GM19438 (cell line): ENCODE results near the gene DHRS7B.

Source experiments
- ATAC-seq: cut with Tn5 transposase; IDR thresholded peaks from one replicate; pipeline ENCODE4 v1.9.1; 2021; ENCODE audit warnings: low read depth; ENCODE audit not compliant: unreplicated experiment

The DHRS7B gene

DNA sequence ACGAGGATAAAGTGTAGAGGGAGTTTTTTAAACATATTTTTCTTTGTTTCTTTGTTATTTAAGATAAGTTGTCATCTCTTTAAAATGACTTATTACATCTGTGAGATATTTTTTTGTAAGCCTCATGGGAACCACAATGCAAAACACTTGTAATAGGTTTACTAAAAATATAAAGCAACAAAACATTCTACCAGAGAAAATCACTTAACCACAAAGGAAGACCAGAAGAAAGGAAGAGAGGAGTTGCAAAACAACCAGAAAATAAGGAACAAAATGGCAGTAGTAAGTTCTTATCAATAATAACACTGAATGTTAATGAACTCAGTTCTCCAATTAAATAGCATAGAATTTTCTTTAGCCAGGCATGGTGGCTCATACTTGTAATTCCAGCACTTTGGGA lies 22.9 kb downstream of the DHRS7B start:
- no peak for ATAC-seq

DNA sequence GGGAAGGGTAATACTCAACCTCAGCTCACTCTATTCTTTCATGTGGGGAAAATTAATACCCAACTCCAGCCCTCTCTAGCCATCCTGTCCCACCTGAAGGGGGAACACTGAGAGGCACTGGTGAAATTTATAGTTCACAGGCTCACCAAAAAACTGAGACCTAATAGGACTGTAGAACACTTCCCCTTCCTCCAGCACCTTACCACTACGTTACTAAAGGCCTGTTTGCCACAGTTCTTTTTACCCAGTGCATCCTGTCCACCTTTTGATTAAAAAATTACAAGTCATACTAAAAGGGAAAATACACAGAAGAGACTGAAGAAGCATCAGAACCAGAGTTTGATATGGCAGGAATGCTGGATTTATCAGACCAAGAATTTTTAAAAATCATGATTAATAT lies 26.0 kb downstream of the DHRS7B start:
- ATAC-seq = no peak

DNA sequence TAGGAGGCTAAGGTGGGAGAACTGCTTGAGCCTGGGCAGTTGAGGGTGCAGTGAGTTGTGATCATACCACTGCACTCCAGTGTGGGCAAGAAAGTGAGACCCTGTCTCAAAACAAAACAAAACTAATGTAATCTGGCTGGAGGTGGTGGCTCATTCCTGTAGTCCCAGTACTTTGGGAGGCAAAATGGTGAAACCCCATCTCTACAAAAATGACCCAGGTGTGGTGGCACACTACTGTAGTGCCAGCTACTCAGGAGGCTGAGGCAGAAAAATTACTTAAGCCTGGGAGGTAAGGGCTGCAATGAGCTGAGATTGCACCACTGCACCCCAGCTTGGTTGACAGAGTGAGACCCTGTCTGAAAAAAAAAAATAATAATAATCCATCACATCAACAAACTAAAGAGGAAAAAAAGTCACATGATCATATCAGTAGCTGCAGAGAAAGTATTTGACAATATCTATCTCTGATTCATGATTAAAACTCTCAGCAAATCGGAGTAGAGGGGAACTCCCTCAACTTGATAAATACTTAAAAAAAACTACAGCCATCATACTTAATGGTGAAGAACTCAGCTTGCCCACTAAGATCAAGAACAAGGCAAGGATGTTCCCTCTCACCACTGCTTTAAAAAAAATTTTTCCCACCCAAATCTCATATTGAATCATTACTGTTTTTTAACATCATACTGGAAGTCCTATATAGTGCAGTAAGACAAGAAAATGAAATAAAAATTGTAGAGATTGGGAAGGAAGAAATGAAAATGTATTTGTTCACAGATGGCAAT lies 31.0 kb downstream of the DHRS7B start:
- no peak for ATAC-seq

DNA sequence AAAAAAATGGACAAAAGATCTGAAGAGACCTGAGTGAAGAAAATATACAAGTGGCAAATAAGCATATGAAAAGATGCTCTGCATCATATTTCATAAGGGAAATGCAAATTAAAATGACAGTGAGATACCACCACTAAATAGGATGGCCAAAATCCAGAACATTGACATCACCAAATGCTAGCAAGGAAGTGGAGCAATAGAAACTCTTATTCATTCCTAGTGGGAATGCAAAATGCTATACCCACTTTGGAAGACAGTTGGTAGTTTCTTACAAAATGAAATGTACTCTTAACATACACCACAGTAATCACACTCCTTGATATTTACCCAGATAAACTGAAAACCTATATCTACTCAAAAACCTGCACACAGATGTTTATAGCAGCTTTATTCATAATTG lies 33.6 kb downstream of the DHRS7B start:
- ATAC-seq = no peak

DNA sequence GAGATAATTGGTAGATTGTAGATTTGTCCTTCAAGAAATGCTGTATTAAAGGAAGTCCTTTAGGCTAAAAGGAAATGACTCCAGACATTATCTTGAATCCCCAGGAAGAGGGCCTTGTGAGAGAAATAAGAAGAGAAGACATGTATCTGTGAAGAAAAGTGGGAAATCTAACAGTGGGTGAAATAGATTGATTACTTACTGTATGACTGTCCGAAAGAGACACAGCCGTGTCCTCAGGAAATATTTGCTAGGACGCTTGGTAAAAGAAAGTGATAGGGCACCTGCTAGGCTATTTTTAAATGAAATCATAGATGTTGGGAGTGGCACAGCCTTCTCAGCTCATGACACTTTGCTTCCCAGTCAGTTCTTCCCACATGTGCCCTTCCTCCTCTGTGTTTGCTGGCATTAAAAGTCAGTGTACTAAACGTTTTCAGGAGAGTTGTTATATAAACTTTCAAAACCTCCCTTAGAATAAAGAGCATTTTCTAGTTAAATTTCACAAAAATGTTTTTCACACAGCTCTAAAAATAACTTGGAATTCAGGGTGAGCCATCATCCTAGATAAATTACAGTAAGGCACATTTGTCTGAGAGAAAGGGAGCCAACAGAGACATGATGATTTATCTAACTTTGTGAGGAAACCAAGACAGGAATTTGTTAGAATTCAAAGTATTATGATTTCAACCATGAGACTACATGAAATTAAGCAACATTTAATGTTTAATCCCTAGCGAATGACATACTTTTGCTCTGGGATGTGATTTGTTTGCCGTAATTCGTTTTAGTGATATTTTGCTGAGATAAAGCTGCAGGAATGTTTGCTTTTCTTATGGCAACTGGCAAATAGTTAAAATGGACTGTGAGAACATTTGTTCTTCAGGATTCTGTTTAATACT lies 35.0 kb downstream of the DHRS7B start:
- ATAC-seq = no peak

DNA sequence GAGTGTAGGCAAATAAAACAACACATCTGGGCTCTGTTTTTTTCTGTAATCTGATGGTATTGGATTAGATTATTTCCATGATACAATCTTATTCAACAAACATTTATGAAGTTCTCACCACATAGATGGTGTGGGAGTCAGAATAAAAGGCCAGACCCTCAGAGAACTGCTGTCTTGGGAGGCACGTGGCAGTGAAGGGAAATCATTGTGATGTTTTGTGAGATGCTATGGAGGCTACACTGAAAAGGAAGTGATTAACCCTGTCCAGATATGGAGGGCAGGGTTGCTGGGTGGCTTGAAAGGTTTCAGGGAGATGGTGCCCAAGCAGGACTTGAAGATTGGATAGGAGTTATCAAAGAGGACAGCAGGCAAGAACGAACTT lies 35.6 kb downstream of the DHRS7B start:
- no peak for ATAC-seq

DNA sequence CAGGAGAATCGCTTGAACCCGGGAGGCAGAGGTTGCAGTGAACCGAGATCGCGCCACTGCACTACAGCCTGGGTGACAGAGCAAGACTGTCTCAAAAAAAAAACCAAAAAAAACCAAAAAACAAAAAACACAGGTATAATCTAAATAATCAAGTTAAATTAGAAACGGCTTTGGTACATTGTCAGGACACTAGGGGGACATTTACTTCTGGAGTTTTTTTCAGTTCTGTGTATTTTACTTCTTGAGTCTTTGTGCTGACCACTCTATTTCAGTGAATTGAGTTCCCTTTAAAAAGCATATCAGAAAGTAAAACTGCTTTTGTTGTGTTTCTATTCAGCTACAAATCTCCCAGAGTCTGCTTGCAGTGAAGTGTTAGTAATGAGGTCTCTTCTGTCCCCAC lies 36.3 kb downstream of the DHRS7B start:
- no peak for ATAC-seq

DNA sequence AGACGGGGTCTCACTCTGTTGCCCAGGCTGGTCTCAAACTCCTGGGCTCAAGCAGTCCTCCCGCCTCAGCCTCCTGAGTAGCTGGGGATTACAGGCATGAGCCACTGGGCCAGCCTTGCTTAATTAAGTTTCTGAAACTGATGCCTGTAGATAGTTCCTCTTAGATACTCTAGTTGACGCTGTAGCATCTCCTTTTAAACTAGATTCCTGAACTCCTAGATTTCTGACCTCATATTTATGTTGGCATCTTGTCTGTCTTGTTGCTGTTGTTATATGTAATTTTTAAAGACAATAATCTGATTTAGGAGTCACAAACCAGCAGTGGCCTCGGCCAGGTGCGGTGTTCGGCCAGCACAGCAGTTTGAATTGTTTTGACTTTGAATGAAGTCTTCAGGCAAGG lies 37.5 kb downstream of the DHRS7B start:
- no peak for ATAC-seq

DNA sequence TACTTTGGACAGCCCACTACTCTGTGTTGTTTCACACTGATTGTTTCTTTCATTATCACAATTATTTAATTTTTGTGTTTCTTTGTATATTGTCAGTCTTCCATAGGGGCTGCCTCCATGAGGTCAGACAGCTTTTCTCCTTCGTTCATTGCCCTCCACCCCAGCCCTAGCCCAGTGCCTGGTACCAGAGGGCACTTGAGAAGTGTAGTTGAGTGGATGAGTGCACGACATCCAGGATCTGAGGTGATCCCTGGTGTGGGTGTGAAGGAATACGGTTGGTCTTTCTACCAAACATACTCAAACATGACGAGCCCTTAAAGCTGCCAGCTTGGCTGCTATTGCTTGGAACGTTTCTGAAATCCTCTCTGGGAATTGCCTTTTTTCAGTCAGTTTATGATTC lies 37.9 kb downstream of the DHRS7B start:
- ATAC-seq = no peak

DNA sequence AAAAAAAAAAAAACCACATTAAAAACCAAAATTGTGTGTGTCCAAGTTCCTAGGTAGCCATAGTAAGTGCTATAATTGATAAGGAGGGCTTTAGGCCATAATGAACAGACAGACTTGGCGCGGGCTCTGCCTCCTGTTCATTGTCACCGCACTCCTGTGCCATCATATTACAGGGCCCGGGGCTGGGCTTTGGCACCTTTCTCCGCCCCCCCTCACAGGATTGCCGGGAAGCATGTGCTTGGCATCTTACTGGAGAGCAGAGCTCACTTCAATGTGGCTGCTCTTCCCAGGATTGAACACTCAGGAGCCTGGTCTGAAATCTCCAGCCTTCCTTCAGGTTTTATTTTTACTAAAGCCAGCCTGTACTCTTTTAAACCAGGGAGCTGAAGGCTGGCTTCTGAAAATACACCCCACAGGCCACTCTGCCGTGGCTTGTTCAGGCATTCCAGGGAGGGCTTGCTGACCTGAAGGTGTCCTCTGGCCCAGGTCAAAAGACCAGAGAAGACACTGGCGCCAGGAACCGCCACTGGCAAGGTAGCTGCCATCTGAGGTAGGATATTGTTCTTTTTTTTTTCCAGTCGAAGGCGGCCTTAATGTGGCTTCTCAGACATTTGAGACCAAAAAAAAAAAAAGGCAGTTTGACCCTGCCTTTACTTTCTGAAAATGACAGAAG lies 39.3 kb downstream of the DHRS7B start:
- no peak for ATAC-seq

DNA sequence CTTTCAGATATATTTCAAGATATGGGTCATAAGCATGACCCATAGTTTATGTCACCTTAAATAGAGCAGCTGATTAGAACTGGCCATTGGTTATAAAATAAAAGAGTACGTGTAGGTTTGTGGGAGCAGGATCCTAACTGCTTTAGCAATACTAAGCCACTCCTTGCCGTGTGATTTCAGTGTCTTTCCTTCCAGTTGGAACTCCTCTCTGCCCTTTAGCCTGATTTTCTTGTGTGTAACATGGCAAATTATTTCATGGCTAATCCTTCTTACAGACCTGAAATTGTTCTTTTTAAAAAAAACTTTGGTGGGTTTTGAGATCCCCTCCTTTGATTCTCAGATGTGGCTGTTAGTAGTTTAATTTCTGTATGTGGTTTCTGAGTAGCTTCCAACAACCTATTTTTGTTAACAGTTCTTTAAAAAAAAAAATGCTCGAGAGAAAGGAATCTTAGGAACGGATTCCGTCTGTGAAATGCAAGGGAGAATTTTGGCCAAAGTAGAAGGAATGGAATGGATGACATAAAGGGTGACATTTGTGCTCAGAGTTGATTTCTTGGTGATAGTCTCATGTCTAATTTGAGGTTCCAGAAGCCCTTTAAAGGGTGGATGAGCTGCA lies 39.9 kb downstream of the DHRS7B start:
- no peak for ATAC-seq

DNA sequence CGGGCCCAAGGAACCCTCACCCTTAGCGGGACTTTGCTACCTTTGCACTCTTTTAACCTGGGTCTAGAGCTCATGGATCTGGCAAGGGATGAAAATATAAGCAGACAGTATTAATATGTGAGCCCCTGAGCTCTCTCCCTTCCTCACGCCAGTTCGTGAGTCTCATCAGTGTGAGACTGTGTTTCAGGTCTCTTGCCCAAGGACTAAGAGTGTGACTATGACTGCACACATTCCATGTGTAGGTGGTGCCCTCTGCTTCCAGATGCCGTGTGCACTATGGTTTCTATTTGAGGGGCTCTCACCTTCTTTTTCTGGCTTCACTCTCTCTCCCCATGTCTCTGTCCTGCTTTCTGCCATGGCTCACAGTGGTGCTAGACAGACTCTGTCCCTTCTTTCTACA lies 40.5 kb downstream of the DHRS7B start:
- no peak for ATAC-seq

DNA sequence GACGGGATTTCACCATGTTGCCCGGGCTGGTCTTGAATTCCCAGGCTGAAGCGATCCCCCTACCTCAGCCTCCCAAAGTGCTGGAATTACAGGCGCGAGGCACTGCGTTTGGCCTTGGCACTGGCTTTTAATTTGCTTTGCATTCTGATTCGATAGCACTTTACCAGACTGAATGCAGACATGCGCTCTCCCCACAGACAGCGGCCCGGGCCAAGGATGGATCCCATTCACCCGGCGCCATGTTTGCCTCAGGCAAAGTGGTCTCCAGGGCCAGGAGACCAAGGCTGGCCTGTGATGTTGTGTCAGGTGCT lies 41.7 kb downstream of the DHRS7B start:
- ATAC-seq = no peak

DNA sequence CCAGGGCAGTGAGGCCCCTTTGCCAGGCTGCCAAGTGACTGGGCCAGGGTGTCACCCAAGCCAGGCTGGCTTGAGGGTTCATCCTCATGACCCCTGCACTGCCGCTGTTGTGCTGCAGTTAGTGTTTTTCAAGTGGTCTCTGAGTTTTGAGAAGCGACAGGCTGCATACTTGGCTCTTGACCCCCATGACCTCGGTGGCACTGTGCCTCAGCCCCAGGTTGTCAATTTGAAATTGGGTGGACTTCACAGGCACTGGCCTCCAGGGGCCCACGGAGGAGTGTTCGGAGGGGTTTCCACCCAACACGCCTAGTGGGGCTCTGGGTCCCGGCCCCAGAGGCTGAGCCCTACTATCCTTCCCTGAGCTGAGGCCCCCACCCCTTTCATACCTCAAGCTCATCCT lies 42.7 kb downstream of the DHRS7B start:
- no peak for ATAC-seq

DNA sequence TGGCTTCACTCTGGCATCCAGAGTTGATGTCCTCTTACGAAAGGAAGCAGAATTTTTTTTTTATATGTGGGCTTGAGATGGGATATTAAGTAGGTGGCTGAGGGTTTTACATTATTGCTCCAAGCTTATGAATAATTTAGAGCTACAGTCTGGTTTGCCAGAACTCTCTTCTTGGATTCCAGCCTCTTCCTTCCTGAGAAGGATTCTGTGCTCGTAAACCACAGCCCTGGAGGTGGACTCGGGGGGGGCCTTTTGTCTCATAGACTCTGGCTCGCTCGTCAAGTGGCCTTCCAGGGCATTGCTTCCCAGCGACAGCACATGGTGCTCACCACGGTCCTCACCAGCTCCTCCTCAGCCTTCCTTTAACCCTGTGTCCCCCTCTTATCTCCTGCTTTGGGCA lies 44.0 kb downstream of the DHRS7B start:
- no peak for ATAC-seq

DNA sequence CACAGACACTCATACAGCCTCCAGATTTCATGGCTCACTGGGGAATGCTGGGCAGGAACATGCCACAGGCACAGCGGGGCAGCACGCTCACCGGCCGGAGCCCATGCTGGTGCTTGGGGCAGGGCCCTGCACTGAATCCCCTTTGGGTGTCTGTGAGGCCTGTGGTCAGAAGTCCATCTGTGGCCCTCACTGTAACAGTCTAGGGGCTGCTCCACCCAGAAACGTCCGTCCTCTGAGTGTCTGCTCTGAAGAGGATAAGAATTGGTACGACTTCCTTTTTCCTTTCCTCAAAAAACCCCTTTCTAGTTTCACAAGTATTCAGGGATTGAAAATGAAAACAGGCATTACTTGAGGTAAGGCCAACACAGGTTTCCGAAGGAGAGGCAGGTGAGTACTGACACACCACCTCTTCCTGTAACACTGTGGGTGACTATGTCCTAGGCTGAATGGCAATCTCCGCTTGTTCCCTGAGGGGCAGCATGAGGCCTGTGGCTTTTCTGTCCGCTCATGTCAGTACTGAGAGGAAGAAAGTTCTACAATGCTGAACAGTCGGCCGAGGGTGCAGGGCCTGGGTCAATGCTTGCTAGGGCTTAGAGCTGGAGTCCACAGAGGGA lies 44.7 kb downstream of the DHRS7B start:
- ATAC-seq = peak; percentile 89

DNA sequence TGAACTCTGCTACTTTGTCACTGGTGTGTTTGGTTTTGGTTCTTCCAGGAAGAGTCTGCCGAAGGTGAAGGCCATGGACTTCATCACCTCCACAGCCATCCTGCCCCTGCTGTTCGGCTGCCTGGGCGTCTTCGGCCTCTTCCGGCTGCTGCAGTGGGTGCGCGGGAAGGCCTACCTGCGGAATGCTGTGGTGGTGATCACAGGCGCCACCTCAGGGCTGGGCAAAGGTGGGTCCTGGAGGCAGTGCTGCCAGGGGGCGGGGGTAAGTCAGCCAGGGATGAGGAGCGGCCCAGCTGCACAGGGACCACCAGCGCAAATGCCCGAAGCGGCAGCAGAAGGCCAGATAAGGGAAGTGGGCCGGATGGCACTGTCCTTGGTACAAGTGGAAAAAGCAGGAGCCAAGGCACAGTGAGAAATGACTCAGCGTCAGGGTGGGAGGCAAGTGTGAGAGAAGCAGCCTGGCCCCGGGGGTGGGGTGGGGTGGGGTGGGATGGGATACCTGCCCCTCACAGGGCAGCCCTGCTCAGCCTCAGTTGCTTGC lies 45.3 kb downstream of the DHRS7B start:
- no peak for ATAC-seq

DNA sequence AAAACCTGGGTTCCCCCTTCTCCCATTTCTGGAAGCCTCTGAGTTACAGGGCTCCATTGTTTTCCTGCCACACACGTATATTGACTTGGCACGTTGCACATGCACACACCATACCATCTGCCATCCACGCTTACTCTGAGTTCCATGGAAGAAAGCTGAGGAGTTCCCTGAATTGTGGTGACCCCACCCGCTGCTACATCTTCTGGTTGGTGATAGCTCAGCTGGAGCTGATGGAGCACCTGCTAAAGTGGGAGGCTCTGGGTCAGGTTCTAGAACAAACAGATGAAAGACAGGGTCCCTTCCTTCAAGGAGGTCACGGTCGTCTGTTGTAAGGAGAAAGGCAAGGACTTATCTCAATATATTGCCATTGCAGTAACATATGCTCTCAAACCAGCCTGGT lies 46.1 kb downstream of the DHRS7B start:
- no peak for ATAC-seq

DNA sequence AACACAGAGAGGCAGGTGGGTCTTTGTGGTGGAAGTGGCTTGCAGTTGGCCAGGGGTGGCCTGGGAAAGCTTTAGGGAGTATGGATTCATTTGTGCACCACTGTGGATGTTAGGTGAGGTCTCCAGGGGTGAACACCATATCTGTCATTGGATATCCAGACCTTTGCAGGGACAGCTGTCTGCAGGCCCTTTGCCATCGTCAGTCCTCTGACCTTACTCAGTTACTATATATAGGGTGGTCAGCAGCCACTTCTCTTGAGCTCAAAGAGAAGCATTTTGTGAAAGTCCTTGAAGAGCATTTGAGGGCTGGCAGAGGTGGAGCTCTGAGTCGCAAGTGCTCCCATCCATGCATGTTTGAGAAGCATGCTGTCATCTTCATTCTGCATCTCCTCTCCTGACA lies 46.8 kb downstream of the DHRS7B start:
- ATAC-seq = no peak

DNA sequence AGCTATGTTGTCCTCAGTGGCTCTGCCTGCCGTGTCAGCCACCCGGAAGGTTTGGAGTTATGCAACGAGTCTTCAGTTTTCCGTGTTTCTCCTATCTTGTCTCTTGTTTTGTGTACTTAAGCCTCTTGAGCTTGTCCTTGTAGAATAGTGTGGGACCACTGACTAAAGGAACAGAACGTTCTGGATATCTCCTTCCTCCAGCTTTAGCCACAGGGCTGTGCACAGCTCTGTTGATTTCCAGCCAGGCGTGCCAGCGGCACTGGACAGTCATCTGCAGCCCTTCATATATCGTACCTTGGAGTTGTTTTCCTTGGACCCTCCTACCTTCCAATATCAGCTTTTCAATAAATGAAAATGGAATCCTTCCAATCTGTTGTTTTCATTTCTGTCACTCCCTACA lies 47.4 kb downstream of the DHRS7B start:
- ATAC-seq = no peak

DNA sequence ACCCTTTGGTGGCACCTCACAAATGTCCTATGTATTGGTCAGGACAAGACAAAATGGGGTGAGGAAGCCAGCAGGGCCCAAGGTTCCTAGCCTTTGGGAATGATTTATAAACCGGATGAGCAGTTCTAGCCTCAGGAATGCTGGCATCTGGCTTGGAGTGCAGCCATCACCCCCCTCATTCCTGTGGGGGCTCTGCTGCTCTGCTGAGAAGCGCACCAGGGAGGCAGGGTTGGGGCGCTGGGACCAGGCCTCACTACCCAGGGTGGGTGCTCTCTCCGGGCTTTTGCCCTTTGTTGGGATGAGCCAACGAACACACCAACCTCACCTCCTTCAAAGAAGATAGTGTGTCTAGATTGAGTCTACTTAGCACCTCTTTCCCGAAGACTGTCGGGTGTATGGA lies 47.9 kb downstream of the DHRS7B start:
- ATAC-seq = no peak
